HepG2 (cell line): ENCODE results near the gene THEMIS. TPM values are rescaled to one million over a fixed set of nuclear protein-coding genes. Genes with fewer than 3 reads are reported as not detected.

ENCODE experiments used
- ATAC-seq: fragments of 200-7000 bp; cut with Tn5 transposase; 3 replicates; pipeline ENCODE4 v1.9.1; 2020; ENCODE audit warnings: mild to moderate bottlenecking, moderate library complexity
- BruUV-seq: library from RNA; stranded (reverse); fragments of 400-500 nt; replicated peaks from 2 replicates; lab custom pipeline; 2021; lab: Mats Ljungman, UMichigan
- CTCF ChIA-PET: fragments of 300-600 bp; formaldehyde crosslinking; extraction: SDS; loops from one replicate; lab custom pipeline; 2021; ENCODE audit warnings: low total read pairs, inconsistent platforms, low intra/inter-chr PET ratio; lab: Yijun Ruan, JAX
- POLR2A ChIA-PET: fragments of 350-600 bp; sonication (Branson Sonifier 250); formaldehyde crosslinking; loops from one replicate; lab custom pipeline; 2020; ENCODE audit warnings: antibody characterized with exemption, inconsistent platforms; lab: Yijun Ruan, JAX
- DNase-seq: peaks from one replicate; pipeline ENCODE4 v3.0.0-alpha.2; 2015; ENCODE audit warnings: low spot score
- FAIRE-seq: peaks from 3 replicates; lab custom pipeline; 2011; peaks lifted over from hg19 to GRCh38; lab: Jason Lieb, UNC
- H2AFZ ChIP-seq: one replicate; pipeline ENCODE4 v1.6.1; 2011; ENCODE audit warnings: low read length, inconsistent platforms
- H3K27ac ChIP-seq: fragments of 300-600 bp; 3 replicates; pipeline ENCODE4 v1.8.0; 2011; ENCODE audit warnings: mixed run types, mild to moderate bottlenecking, mixed read lengths, low read length, inconsistent platforms; ENCODE audit not compliant: insufficient read depth; ENCODE audit errors: extremely low read length
- H3K27me3 ChIP-seq, 2 experiments: fragments of 200-600 bp in 1 of 2; 2 replicates in 1 of 2; 3 replicates in 1 of 2; pipeline versions ENCODE4 v1.6.0 to v1.8.0; 2011; ENCODE audit warnings: low read length in 2 of 2, mild to moderate bottlenecking in 2 of 2, moderate library complexity in 2 of 2, inconsistent platforms in 1 of 2; ENCODE audit not compliant: insufficient read depth in 2 of 2, control insufficient read depth in 1 of 2
- H3K36me3 ChIP-seq, 2 experiments: fragments of 200-600 bp in 1 of 2; replicated peaks in 1 of 2; 2 replicates in 1 of 2; 3 replicates in 1 of 2; pipeline versions ENCODE4 v1.5.1 to v1.8.0; 2011; ENCODE audit warnings: low read length in 2 of 2, inconsistent platforms in 1 of 2; ENCODE audit not compliant: insufficient read depth in 2 of 2, control insufficient read depth in 1 of 2
- H3K4me1 ChIP-seq: 2 replicates; pipeline ENCODE4 v1.5.1; 2012; ENCODE audit warnings: low read length, inconsistent platforms; ENCODE audit not compliant: insufficient read depth
- H3K4me2 ChIP-seq: 2 replicates; pipeline ENCODE4 v1.6.0; 2011; ENCODE audit warnings: low read depth, low read length, inconsistent platforms
- H3K4me3 ChIP-seq, 3 experiments: fragments of 200-600 bp in 1 of 3; sonication (generic), shearing (Covaris generic) in 1 of 3; replicated peaks in 1 of 3; 2 replicates each; pipeline ENCODE4 v1.5.1; 2011 to 2016; ENCODE audit warnings: low read length in 3 of 3, inconsistent platforms in 2 of 3, low read depth in 2 of 3, mild to moderate bottlenecking in 2 of 3, control low read depth in 1 of 3, mixed read lengths in 1 of 3; ENCODE audit not compliant: insufficient read depth in 1 of 3
- H3K79me2 ChIP-seq: one replicate; pipeline ENCODE4 v1.6.1; 2011; ENCODE audit warnings: low read length, inconsistent platforms; ENCODE audit not compliant: insufficient read depth
- H3K9ac ChIP-seq: 2 replicates; pipeline ENCODE4 v1.6.0; 2011; ENCODE audit warnings: mild to moderate bottlenecking, low read depth, low read length, inconsistent platforms; ENCODE audit not compliant: insufficient read depth
- H3K9me3 ChIP-seq: 2 replicates; pipeline ENCODE4 v1.5.1; 2012; ENCODE audit warnings: mild to moderate bottlenecking, low read length
- H4K20me1 ChIP-seq: 2 replicates; pipeline ENCODE4 v1.6.0; 2011; ENCODE audit warnings: inconsistent platforms, mild to moderate bottlenecking, low read length, moderate library complexity; ENCODE audit not compliant: insufficient read depth
- ATF4 ChIP-seq, 2 experiments: fragments of 450-650 bp in 1 of 2; sonication (generic) in 1 of 2; formaldehyde crosslinking; IDR thresholded peaks; 2 replicates each; pipeline versions ENCODE4 v1.5.0 to v1.8.0; 2020 to 2022; ENCODE audit warnings: mild to moderate bottlenecking in 1 of 2, missing genetic modification reagents in 1 of 2
- DR1 ChIP-seq: sonication (generic); formaldehyde crosslinking; IDR thresholded peaks from 2 replicates; pipeline ENCODE4 v1.8.0; 2021; ENCODE audit warnings: mild to moderate bottlenecking, missing genetic modification reagents, inconsistent platforms
- GFI1 ChIP-seq: sonication (generic); formaldehyde crosslinking; IDR thresholded peaks from 2 replicates; pipeline ENCODE4 v1.5.0; 2020; ENCODE audit warnings: missing genetic modification reagents, mild to moderate bottlenecking, borderline replicate concordance
- MAFG ChIP-seq: sonication (generic); formaldehyde crosslinking; IDR thresholded peaks from 2 replicates; pipeline ENCODE4 v1.5.1; 2020; ENCODE audit warnings: mild to moderate bottlenecking, missing genetic modification reagents
- PAXIP1 ChIP-seq: sonication (generic); formaldehyde crosslinking; conservative IDR thresholded peaks from 2 replicates; pipeline ENCODE4 v1.4.0; 2020; ENCODE audit warnings: mild to moderate bottlenecking, missing genetic modification reagents, moderate library complexity
- TGIF2 ChIP-seq: IDR thresholded peaks from 2 replicates; pipeline ENCODE4 v1.6.1; 2016; ENCODE audit warnings: control low read depth, missing compliant biosample characterization
- U2AF1 ChIP-seq: fragments of 200-400 bp; formaldehyde crosslinking; optimal IDR thresholded peaks from 2 replicates; pipeline ENCODE3; 2017; ENCODE audit warnings: mild to moderate bottlenecking, low read depth, low read length
- ZBTB38 ChIP-seq: sonication (generic); formaldehyde crosslinking; IDR thresholded peaks from 2 replicates; pipeline ENCODE4 v1.5.1; 2020; ENCODE audit warnings: mild to moderate bottlenecking, missing genetic modification reagents
- ZNF205 ChIP-seq: IDR thresholded peaks from 2 replicates; pipeline ENCODE4 v1.6.1; 2018; ENCODE audit warnings: missing biosample characterization, missing genetic modification reagents
- ZNF207 ChIP-seq: fragments of 450-650 bp; IDR thresholded peaks from 2 replicates; pipeline ENCODE4 v1.6.1; 2016; ENCODE audit warnings: antibody characterized with exemption, borderline replicate concordance
- ZNF256 ChIP-seq: sonication (generic); formaldehyde crosslinking; conservative IDR thresholded peaks from 2 replicates; pipeline ENCODE4 v1.4.0; 2020; ENCODE audit warnings: missing genetic modification reagents
- ZNF367 ChIP-seq: sonication (generic); formaldehyde crosslinking; IDR thresholded peaks from 2 replicates; pipeline ENCODE4 v1.4.0; 2020; ENCODE audit warnings: missing genetic modification reagents, borderline replicate concordance
- ZNF441 ChIP-seq: sonication (generic); formaldehyde crosslinking; IDR thresholded peaks from 2 replicates; pipeline ENCODE4 v1.7.0; 2021; ENCODE audit warnings: missing genetic modification reagents, borderline replicate concordance
- ZSCAN12 ChIP-seq: sonication (generic); formaldehyde crosslinking; IDR thresholded peaks from 2 replicates; pipeline ENCODE4 v1.9.0; 2021; ENCODE audit warnings: mild to moderate bottlenecking, missing genetic modification reagents
- WGBS: methylation state at CpG from one replicate; pipeline ENCODE4 v1.1.6; 2017; ENCODE audit warnings: low lambda C conversion rate; 5-methylcytosine and 5-hydroxymethylcytosine counted together
- in situ Hi-C: cut with HindIII; loops from 2 replicates; pipeline ENCODE4 v1.10.0; 2017; ENCODE audit warnings: low pct_unique_long_range_greater_than_20kb; ENCODE audit not compliant: extremely low pct_ligation_motif_present
- intact Hi-C: fragments of 100-400 bp; cut with micrococcal nuclease; formaldehyde crosslinking; loops from one replicate; pipeline ENCODE4 v1.10.0; 2022; ENCODE audit not compliant: unreplicated experiment
- polyA plus RNA-seq, 8 experiments: library from polyadenylated mRNA; depleted of rRNA in 3 of 8; stranded (reverse) in 7 of 8; unstranded in 1 of 8; fragments of >200 nt; fragmentation: Illumina TruSeq in 4 of 8; extraction: Trizol in 4 of 8; gene quantifications; 2 replicates each; pipeline versions ENCODE4 v1.2.1 to v1.2.3, GENCODE V29; 2011 to 2016; ENCODE audit warnings: low read depth in 4 of 8, missing spikeins in 1 of 8, mixed read lengths in 1 of 8; ENCODE audit not compliant: insufficient read depth in 1 of 8
- total RNA-seq, 5 experiments: library from RNA; depleted of rRNA; stranded (reverse); fragments of >200 nt; fragmentation: Illumina TruSeq; extraction: Trizol; gene quantifications; 2 replicates each; pipeline ENCODE4 v1.2.3, GENCODE V29; 2016; ENCODE audit warnings: low read depth in 1 of 5

THEMIS gene
- total and polyA plus RNA-seq, 2 of the 13 experiments (the other 11 are each of a cell fraction or from before 2014, with no cell fraction given), result not detected

- no peak for TF ChIP-seq ZNF256 (CRISPR knock-in tag)
Observed at GRCh38 chr6:127934956-127935355, 34.1 kb upstream of the THEMIS start (continued).

GRCh38 chr6:127933852-127934840 is 33.3 kb upstream of the THEMIS start:
- ChIA-PET CTCF (no interaction called here), POLR2A (no interaction called here)
- BruUV-seq, result no TSS peak
- ATAC-seq (no peak), FAIRE-seq (no peak), DNase-seq (no peak)
- H3K36me3 ChIP-seq, result no peaks in the 10 kb centered on the region
- no peak overlapping the region for H3K27ac ChIP-seq
- H3K27me3 ChIP-seq, result no peaks in the 10 kb centered on the region
- no peak overlapping the region for H2AFZ ChIP-seq
- H3K9me3 ChIP-seq, result peaks cover 9% of the 10 kb centered on the region
- no peaks in the 10 kb centered on the region for H3K79me2 ChIP-seq
- H3K4me1 ChIP-seq, result peaks cover 2% of the 10 kb centered on the region
- WGBS, result 30% methylated on average over 7 of the region's 7 CpGs
- TF ChIP-seq TGIF2 (CRISPR knock-in tag) (no peak), ZSCAN12 (no peak), ZBTB38 (CRISPR knock-in tag) (no peak), U2AF1 (no peak), MAFG (CRISPR knock-in tag) (no peak), DR1 (CRISPR knock-in tag) (no peak), ZNF441 (CRISPR knock-in tag) (no peak), ZNF207 (no peak), ZNF205 (CRISPR knock-in tag) (no peak), ATF4 (CRISPR knock-in tag; IDR thresholded peaks at IDR 0.05) (no peak), PAXIP1 (CRISPR knock-in tag) (no peak), GFI1 (no peak), ZNF367 (CRISPR knock-in tag) (no peak)
- TF ChIP-seq, all 625 proteins: peak for 0
- no peak overlapping the region for H3K4me2 ChIP-seq
- no peak overlapping the region for H3K9ac ChIP-seq
- intact Hi-C loops (no loop called here), in situ Hi-C loops (no loop called here)
- no peak overlapping the region for H3K4me3 ChIP-seq
- no peaks in the 10 kb centered on the region for H4K20me1 ChIP-seq
